NCI-H1105 (cell line): ENCODE measurements around the gene SGTA.

Experiments
- DNase-seq: peaks from one replicate; lab custom pipeline; 2025; lab: John Stamatoyannopoulos, UW

SGTA gene

GRCh38 chr19:2810141-2811091 is 27.3 kb upstream of the SGTA start:
- no peak for DNase-seq

- no peak for DNase-seq
Observed at GRCh38 chr19:2809387-2810140, 26.5 kb upstream of the SGTA start.

GRCh38 chr19:2808129-2808941 is 25.3 kb upstream of the SGTA start:
- DNase-seq: no peak

GRCh38 chr19:2807379-2808128 is 24.5 kb upstream of the SGTA start:
- DNase-seq: no peak

GRCh38 chr19:2806736-2807378 is 23.8 kb upstream of the SGTA start:
- DNase-seq: no peak

- no peak for DNase-seq
Observed at GRCh38 chr19:2805991-2806649, 23.0 kb upstream of the SGTA start.

GRCh38 chr19:2805261-2805900 is 22.3 kb upstream of the SGTA start:
- no peak for DNase-seq

- no peak for DNase-seq
Observed at GRCh38 chr19:2804156-2805004, 21.3 kb upstream of the SGTA start.

- DNase-seq: no peak
Observed at GRCh38 chr19:2803486-2804155, 20.5 kb upstream of the SGTA start.

GRCh38 chr19:2802826-2803225 is 19.8 kb upstream of the SGTA start:
- no peak for DNase-seq

GRCh38 chr19:2800506-2800905 is 17.4 kb upstream of the SGTA start:
- no peak for DNase-seq

- no peak for DNase-seq
Observed at GRCh38 chr19:2799273-2800020, 16.4 kb upstream of the SGTA start.

- no peak for DNase-seq
Observed at GRCh38 chr19:2798733-2799132, 15.7 kb upstream of the SGTA start.

- DNase-seq: no peak
Observed at GRCh38 chr19:2798158-2798685, 15.1 kb upstream of the SGTA start.

- DNase-seq: no peak
Observed at GRCh38 chr19:2797280-2797679, 14.2 kb upstream of the SGTA start.

- DNase-seq: no peak
Observed at GRCh38 chr19:2796659-2797266, 13.7 kb upstream of the SGTA start.
